HG02973 (cell line): ENCODE results near the gene SYT14.
"Not testable (repeated sequence)": the region's sequence is repeated elsewhere in the genome, so short reads cannot be mapped to it uniquely, and the experiment has no call there.

ENCODE experiments used
- ATAC-seq: cut with Tn5 transposase; IDR thresholded peaks from one replicate; pipeline ENCODE4 v1.9.1; 2021; ENCODE audit warnings: moderate library complexity; ENCODE audit not compliant: unreplicated experiment

Gene SYT14

DNA sequence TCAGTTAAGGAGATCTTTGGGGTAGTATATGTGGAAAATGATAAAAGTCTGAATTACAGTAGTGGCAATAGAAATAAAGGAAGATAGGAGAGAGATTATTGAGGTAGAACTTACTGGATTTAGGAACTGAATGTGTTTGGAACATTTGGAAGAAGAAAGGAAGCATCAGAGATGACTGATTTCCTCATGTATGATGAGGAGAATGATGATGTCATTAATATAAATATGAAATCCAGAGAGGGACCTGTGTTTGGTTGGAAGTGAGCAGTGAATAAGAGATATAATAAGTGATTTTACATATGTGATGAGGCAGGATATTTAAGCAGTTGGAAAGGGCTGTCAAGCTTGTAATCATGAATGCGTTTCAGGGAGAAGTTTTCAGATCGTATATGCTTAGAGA is 86.3 kb downstream of the SYT14 start:
- no peak for ATAC-seq

DNA sequence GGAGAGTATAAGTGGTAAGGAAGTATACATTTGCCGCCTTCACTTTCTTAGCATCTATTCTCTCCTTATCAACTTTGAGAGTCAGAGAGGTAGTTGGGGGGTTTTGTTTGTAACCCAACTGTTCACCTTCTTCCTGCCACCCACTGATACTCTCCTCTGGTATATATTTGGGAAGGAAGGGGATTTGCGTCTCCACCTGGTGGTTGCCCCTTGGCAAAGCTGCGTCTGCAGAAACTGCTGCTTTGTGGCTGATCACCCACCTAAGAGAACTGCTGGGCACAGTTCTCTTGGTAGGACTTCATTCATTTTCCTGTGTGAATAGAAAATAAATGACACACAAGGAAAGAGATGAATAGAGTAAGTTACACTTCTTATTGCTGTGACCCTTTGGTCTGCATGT is 87.0 kb downstream of the SYT14 start:
- no peak for ATAC-seq

DNA sequence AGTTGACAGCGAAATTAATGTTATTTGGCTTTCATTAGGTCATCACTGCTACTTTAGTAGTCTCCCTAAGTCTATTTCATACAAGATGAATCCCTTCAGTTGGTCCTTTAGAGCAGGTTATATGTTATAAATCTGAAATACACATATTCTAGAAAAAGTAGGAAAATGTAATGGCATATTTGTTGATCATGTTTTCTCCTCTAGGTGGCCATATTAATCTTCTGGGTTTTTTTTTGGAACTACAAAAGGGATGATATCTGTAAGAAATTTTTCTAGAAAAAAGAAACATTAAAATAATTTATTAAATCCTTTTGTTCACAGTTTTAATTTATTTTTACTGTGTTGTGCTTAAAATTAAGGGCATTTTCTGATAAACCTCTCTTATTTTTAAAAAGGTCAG is 87.9 kb downstream of the SYT14 start:
- no peak for ATAC-seq

GRCh38 chr1:210027994-210028393 is 90.0 kb downstream of the SYT14 start:
- no peak for ATAC-seq

DNA sequence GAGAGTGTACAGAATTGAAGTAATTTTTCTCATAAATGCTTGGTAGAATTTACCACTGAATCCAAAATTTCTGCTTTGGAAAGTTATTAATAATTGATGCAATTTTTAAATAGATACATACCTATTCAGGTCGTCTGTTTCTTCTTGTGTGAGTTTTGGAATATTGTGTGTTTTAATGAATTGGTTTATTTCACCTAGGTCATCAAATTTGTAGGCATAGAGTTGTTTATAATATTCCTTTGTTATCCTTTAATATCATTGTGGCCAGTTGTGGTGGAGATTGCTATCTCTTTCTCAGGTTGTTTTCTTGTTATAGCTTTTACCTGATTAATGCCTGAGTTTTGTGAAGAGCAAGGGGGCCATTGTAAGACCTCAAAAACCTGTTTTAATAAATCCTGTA is 93.5 kb downstream of the SYT14 start:
- ATAC-seq: no peak

DNA sequence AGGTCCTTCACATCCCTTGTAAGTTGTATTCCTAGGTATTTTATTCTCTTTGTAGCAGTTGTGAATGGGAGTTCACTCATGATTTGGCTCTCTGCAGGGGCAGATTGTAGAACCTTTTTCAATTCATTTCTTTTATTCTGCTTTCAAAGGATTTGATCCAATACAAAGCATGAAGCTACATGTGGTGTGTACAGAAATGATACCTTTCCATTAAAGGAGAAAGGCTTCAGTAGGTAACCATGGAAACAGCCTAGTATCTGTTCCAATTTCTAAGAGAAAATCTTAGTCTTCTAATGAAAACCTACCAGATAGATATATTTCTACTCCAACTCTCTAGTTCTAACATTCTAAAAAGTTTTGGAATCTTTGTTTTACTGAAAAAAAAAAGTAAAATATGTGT is 105.0 kb downstream of the SYT14 start:
- no peak for ATAC-seq

DNA sequence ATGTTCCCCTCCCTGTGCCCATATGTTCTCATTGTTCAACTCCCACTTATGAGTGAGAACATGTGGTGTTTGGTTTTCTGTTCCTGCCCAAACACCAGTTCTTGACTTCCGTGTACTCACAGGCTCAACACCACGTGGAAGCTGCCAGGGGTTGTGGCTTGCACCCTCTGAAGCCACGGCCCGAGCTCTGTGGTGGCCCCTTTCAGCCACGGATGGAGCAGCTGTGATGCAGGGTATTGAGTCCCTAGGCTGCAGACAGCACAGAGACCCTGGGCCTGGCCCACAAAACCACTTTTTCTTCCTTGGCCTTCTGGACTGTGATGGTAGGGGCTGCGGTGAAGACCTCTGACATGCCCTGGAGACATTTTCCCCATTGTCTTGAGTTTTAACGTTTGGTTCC is 111.6 kb downstream of the SYT14 start:
- no peak for ATAC-seq

DNA sequence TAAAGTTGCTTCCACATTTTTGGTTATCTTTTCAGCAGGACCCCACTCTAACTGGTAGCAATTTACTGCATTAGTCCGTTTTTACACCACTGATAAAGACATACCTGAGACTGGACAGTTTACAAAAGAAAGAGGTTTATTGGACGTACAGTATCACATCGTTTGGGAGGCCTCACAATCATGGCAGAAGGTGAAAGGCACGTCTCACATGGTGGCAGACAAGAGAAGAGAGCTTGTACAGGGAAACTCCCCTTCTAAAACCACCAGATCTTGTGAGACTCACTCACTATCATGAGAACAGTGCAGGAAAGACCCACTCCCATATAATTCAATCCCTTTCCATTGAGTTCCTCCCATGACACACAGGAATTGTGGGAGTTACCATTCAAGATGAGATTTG is 112.5 kb downstream of the SYT14 start:
- ATAC-seq: not testable (repeated sequence)

DNA sequence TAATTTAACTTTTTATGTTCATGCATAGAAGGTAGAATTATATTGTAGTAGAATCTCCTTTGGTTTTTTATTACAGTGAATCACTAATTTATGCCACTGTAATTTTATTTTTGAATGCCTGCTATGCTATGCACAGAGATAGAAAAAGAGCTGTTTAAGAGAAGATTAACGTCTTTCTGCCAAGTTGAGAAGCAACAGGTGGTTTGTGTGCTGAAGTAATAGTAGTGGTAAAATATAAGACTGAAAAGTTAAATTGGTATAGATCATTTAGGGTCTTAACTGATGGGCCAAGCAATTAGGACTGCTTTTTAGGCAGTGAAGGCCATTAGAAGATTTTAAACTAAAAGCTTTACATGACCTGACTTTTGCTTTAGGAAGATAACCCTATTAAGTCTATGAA is 115.1 kb downstream of the SYT14 start:
- no peak for ATAC-seq

DNA sequence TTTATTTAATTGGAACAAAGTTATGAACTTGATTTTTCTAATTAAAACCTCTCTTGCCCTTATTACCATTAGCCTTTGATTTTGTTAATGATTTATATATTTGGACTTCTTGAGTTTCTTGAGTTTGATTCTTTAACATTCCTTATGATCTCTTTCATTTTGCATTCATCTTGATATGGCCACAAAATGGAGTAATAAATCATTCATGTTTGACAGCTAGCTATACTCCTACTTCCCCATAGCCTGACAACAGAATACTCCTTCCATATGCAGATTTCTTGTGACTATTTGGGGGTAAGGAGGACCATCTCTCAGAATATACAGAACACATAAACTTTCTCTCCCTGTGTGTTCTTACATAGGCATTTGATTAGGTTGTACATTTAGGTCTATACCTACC is 119.6 kb downstream of the SYT14 start:
- ATAC-seq: no peak

- ATAC-seq: no peak
Measured at GRCh38 chr1:210061992-210062391, 124.0 kb downstream of the SYT14 start.

DNA sequence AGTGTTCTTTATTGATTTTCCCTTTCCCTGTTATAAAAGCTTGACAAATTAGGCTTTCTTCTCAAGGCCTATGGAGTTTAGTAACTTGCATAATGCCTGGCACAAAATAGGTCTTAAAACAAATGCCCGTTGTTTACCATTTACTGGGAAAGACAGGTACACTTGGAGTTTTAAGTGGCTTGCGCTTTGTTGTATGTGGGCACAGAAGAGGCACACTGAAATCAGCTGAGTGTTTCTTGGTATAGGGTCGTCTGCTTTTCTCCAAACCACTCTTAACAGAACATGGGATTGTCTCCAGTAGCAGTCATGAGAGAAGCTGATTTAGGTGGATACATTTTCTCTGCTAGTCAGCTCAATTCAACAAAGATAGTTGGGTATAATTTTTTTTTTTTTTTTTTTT is 132.5 kb downstream of the SYT14 start:
- ATAC-seq: no peak

- ATAC-seq: no peak
Measured at GRCh38 chr1:210072129-210072528, 134.1 kb downstream of the SYT14 start.

DNA sequence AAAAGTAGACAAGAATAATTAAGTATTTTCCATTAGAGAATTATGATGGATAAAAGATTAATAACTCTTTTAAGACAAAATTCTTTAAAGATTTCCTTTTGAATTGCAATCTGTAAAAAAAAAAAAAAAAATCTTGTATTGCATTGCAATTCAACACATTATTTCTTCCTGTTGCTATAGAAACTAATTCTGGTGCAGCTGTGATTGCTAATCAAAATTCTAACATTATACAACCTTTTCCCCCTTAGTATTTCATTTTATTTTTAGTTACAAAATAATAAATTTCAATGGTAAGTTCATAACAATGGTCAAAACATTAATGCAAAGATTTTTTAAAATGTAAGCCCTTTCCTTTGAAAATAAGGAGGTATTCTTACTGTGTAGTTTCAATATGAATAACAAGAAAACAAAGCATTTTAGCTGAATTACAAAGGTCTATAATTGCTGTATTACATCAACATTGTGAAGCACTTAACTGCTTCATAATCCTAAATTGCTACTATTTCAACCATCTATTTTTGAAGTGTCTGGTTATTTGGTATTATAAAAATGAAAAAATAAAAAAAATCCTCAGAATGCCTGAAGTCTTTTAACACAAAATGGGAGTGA is 135.0 kb downstream of the SYT14 start:
- ATAC-seq: no peak

GRCh38 chr1:210074904-210075303 is 136.9 kb downstream of the SYT14 start:
- ATAC-seq: no peak

DNA sequence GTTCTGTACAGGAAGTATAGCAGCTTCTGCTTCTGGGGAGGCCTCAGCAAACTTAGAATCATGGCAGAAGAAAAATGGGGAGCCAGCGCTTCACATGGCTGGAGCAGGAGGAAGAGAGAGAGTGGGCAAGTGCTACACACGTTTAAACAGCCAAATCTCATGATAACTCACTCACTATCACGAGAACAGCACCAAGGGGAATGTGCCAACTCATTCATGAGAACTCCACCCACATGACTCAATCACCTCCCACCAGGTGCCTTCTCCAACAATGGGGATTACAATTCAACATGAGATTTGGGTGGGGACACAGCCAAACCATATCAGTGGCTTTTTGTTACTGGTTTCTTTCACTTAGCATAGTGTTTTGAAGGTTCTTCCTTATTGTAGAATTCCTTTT is 138.6 kb downstream of the SYT14 start:
- no peak for ATAC-seq

DNA sequence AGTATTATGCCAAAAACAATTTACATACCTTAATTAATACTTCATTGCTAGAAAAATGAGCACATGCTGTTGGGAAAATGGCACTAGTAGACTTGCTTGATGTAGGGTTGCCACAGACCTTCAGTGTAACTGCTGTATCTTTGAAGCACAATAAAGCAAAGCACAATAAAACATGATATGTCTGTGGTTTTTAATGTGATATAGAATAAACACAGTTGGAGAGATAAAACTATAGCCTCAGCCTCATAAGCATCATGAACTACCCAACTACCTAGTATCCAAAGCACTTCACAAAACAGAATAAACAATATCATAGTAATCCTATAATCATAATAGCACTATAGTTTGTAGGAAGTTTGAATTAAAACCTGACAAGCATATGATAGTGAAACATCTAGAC is 143.5 kb downstream of the SYT14 start:
- ATAC-seq: no peak

- no peak for ATAC-seq
Measured at GRCh38 chr1:210085359-210085758, 147.3 kb downstream of the SYT14 start.

DNA sequence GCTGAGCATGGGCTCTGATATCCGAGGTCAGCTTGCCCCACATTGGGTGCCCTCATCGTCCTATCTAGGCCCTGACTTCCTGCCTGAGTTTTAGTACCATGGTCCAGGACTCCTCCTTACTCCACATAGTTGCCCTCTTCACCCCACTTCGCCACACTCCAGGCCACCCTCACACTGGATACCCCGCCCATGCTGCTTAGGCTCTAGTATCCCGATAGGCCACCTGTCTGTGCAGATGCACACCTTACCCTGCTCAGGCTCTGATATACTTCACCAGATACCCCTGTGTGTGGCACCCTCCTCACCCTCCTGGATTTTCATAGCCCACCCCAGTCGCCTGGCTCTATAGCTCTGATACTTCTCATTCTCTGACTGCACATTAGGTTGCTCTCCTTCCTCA is 149.0 kb downstream of the SYT14 start:
- no peak for ATAC-seq

- no peak for ATAC-seq
Measured at GRCh38 chr1:210089855-210090254, 151.8 kb downstream of the SYT14 start.

DNA sequence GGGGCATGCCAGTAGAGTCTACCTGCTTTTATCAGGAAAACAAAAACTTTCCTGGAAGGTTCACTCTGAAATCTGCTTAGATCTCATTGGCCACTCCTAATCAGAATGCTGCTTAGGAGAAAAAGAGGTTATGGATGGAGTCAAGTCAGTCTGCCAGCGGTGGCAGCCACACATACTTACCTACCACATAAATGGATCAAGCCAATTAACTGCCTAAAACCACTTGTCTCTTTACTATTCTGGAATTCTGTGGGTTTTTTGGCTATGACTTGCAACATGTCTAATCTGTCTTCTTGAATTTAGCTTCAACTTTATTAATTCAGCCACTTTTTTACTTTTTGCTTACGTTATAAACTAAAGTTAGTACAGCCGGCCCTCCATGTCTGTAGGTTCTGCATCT is 154.3 kb downstream of the SYT14 start:
- no peak for ATAC-seq

DNA sequence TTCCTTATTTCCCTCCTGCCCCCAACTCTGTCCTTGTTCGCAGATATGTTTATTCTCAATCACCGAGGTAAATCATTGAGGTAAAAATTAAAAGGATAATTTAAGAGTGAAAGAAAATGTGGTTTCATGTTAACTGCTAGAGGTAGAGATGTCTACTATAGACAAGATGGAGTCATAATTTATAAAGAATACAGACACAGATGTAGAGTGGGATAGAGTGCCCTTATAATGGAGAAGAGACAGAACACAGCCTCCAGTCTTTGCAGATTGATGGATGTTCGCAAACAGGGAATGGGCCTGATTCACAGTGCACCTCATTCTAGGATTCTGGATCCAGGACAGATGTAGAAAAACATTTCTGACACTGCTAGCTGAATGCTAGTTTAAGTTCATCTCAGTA is 155.4 kb downstream of the SYT14 start:
- no peak for ATAC-seq

- no peak for ATAC-seq
Measured at GRCh38 chr1:210098356-210098755, 160.3 kb downstream of the SYT14 start.

DNA sequence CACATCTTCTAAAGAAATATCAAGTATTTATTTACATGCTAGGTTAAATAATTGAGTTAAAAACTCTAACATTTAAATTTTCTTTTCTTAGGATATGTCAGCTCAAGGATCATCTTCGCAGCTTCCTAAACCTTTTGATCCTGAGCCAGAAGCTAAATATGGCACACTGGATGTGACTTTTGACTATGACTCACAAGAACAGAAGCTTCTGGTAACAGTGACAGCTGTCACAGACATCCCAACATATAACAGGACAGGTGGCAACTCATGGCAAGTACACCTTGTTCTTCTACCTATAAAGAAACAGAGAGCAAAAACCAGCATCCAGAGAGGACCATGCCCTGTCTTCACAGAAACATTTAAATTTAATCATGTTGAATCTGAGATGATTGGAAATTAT is 161.9 kb downstream of the SYT14 start:
- ATAC-seq: no peak
